BE2C (cell line): ENCODE data around the gene INPP5B.

Experiments used
- DNase-seq: peaks from one replicate; pipeline ENCODE4 v3.0.0-alpha.2; 2020
- H3K27me3 ChIP-seq: fragments of 250-450 bp; sonication (Bioruptor Pico); 2 replicates; pipeline ENCODE4 v1.5.1; 2020; ENCODE audit warnings: mild to moderate bottlenecking
- H3K36me3 ChIP-seq: fragments of 250-450 bp; sonication (Bioruptor Pico); 2 replicates; pipeline ENCODE4 v1.5.1; 2020; ENCODE audit warnings: mild to moderate bottlenecking
- H3K4me1 ChIP-seq: fragments of 250-450 bp; sonication (Bioruptor Pico); 2 replicates; pipeline ENCODE4 v1.5.1; 2020
- H3K4me3 ChIP-seq: 2 replicates; pipeline ENCODE4 v1.5.1; 2011; ENCODE audit warnings: low read depth, low read length
- H3K9me3 ChIP-seq: fragments of 250-450 bp; sonication (Bioruptor Pico); 2 replicates; pipeline ENCODE4 v1.5.1; 2020
- CTCF ChIP-seq: IDR thresholded peaks from 2 replicates; pipeline ENCODE4 v1.5.1; 2012; ENCODE audit warnings: mild to moderate bottlenecking, low read depth, low read length

Gene INPP5B

GRCh38 chr1:37849480-37849879 is 97.4 kb downstream of the INPP5B start:
- Histone ChIP-seq H3K27me3 (no peaks in the 10 kb centered on the region), H3K4me3 (no peak overlapping the region), H3K4me1 (no peaks in the 10 kb centered on the region), H3K36me3 (no peaks in the 10 kb centered on the region), H3K9me3 (no peaks in the 10 kb centered on the region)
- TF ChIP-seq CTCF = no peak
- no peak for DNase-seq

- no peak for DNase-seq
- no peak for TF ChIP-seq CTCF
- H3K27me3 ChIP-seq = no peaks in the 10 kb centered on the region
- H3K4me1 ChIP-seq = no peaks in the 10 kb centered on the region
- no peak overlapping the region for H3K4me3 ChIP-seq
- H3K36me3 ChIP-seq = no peaks in the 10 kb centered on the region
- H3K9me3 ChIP-seq = no peaks in the 10 kb centered on the region
Observed at GRCh38 chr1:37846647-37847339, 100.1 kb downstream of the INPP5B start.

- no peaks in the 10 kb centered on the region for H3K9me3 ChIP-seq
- no peaks in the 10 kb centered on the region for H3K27me3 ChIP-seq
- no peaks in the 10 kb centered on the region for H3K4me1 ChIP-seq
- no peak overlapping the region for H3K4me3 ChIP-seq
- H3K36me3 ChIP-seq = no peaks in the 10 kb centered on the region
- DNase-seq = no peak
- no peak for TF ChIP-seq CTCF
Observed at GRCh38 chr1:37845786-37846185, 101.1 kb downstream of the INPP5B start.

GRCh38 chr1:37845049-37845646 is 101.7 kb downstream of the INPP5B start:
- TF ChIP-seq CTCF = no peak

GRCh38 chr1:37844536-37844935 is 102.3 kb downstream of the INPP5B start:
- Histone ChIP-seq H3K4me1 (no peaks in the 10 kb centered on the region), H3K36me3 (0 out of 2 replicates have a peak, but pooled peaks cover 3% of the 10 kb centered on the region), H3K9me3 (no peaks in the 10 kb centered on the region), H3K4me3 (no peak overlapping the region), H3K27me3 (no peaks in the 10 kb centered on the region)
- no peak for TF ChIP-seq CTCF
- no peak for DNase-seq

More at GRCh38 chr1:37845049-37845646, 101.7 kb downstream of the INPP5B start:
- DNase-seq = no peak
- Histone ChIP-seq H3K27me3 (no peaks in the 10 kb centered on the region), H3K4me3 (no peak overlapping the region), H3K9me3 (no peaks in the 10 kb centered on the region), H3K36me3 (no peaks in the 10 kb centered on the region), H3K4me1 (no peaks in the 10 kb centered on the region)

- Histone ChIP-seq H3K4me3 (no peak overlapping the region), H3K36me3 (0 out of 2 replicates have a peak, but pooled peaks cover 3% of the 10 kb centered on the region), H3K4me1 (no peaks in the 10 kb centered on the region), H3K27me3 (no peaks in the 10 kb centered on the region), H3K9me3 (no peaks in the 10 kb centered on the region)
- TF ChIP-seq CTCF = no peak
- no peak for DNase-seq
Observed at GRCh38 chr1:37841652-37842051, 105.2 kb downstream of the INPP5B start.
